SK-N-SH (cell line): ENCODE measurements around the gene DLG2. TPM values are rescaled to one million over a fixed set of nuclear protein-coding genes. Genes with fewer than 3 reads are reported as not detected.
"Not testable (repeated sequence)": the region's sequence is repeated elsewhere in the genome, so short reads cannot be mapped to it uniquely, and the experiment has no call there.

ENCODE experiments used
- CTCF ChIA-PET: fragments of 300-600, 350-600 bp; formaldehyde crosslinking; extraction: SDS; loops from one replicate; lab custom pipeline; 2021; lab: Yijun Ruan, JAX
- POLR2A ChIA-PET: fragments of 350-600 bp; sonication (Branson Sonifier 250); formaldehyde crosslinking; extraction: SDS; loops from one replicate; lab custom pipeline; 2020; ENCODE audit warnings: antibody characterized with exemption, inconsistent platforms; lab: Yijun Ruan, JAX
- DNase-seq: peaks from one replicate; pipeline ENCODE4 v3.0.0; 2012
- H2AFZ ChIP-seq: fragments of 200-600 bp; sonication (generic); 2 replicates; pipeline ENCODE4 v1.8.1; 2016; ENCODE audit warnings: antibody characterized with exemption, mild to moderate bottlenecking, low read depth
- H3F3A ChIP-seq: fragments of 200-600 bp; sonication (generic); replicated peaks from 2 replicates; pipeline ENCODE3; 2016; ENCODE audit warnings: antibody characterized with exemption, mild to moderate bottlenecking; ENCODE audit not compliant: insufficient read depth
- H3K27ac ChIP-seq, 2 experiments: fragments of 200-500 bp in 1 of 2; fragments of 200-600 bp in 1 of 2; sonication (Bioruptor generic) in 1 of 2; sonication (generic), shearing (Covaris generic) in 1 of 2; 2 replicates each; pipeline versions ENCODE4 v1.5.1 to v1.6.1; 2014 to 2016; ENCODE audit warnings: low read depth in 2 of 2, inconsistent platforms in 1 of 2, low read length in 1 of 2, mild to moderate bottlenecking in 1 of 2, mixed read lengths in 1 of 2
- H3K27me3 ChIP-seq: fragments of 200-600 bp; sonication (generic), shearing (Covaris generic); 2 replicates; pipeline ENCODE4 v1.6.1; 2016; ENCODE audit warnings: mixed run types; ENCODE audit not compliant: insufficient read depth
- H3K36me3 ChIP-seq, 2 experiments: fragments of 200-500 bp in 1 of 2; fragments of 200-600 bp in 1 of 2; sonication (Bioruptor generic) in 1 of 2; sonication (generic) in 1 of 2; replicated peaks in 1 of 2; 2 replicates each; pipeline versions ENCODE3 to v1.5.1; 2014 to 2016; ENCODE audit warnings: low read length in 1 of 2, mild to moderate bottlenecking in 1 of 2; ENCODE audit not compliant: insufficient read depth in 2 of 2, control insufficient read depth in 1 of 2
- H3K4me1 ChIP-seq, 2 experiments: fragments of 200-500 bp in 1 of 2; fragments of 200-600 bp in 1 of 2; sonication (Bioruptor generic) in 1 of 2; sonication (generic), shearing (Covaris generic) in 1 of 2; 2 replicates each; pipeline versions ENCODE4 v1.5.1 to v1.6.1; 2014 to 2016; ENCODE audit warnings: low read depth in 1 of 2, low read length in 1 of 2, mixed run types in 1 of 2; ENCODE audit not compliant: insufficient read depth in 2 of 2, control insufficient read depth in 1 of 2
- H3K4me2 ChIP-seq: fragments of 200-600 bp; sonication (generic), shearing (Covaris generic); 2 replicates; pipeline ENCODE4 v1.6.1; 2017; ENCODE audit warnings: mixed run types
- H3K4me3 ChIP-seq, 2 experiments: fragments of 200-500 bp in 1 of 2; fragments of 200-600 bp in 1 of 2; sonication (Bioruptor generic) in 1 of 2; sonication (generic), shearing (Covaris generic) in 1 of 2; 2 replicates each; pipeline versions ENCODE4 v1.5.1 to v1.8.1; 2014 to 2016; ENCODE audit warnings: low read depth in 2 of 2, inconsistent platforms in 1 of 2, low read length in 1 of 2, mild to moderate bottlenecking in 1 of 2, mixed read lengths in 1 of 2, moderate library complexity in 1 of 2
- H3K79me2 ChIP-seq: fragments of 200-600 bp; sonication (generic); 2 replicates; pipeline ENCODE4 v1.8.1; 2017; ENCODE audit warnings: mild to moderate bottlenecking; ENCODE audit not compliant: insufficient read depth
- H3K9ac ChIP-seq: fragments of 200-600 bp; sonication (generic); 2 replicates; pipeline ENCODE4 v1.6.1; 2017; ENCODE audit warnings: mixed run types
- H3K9me2 ChIP-seq: fragments of 200-600 bp; sonication (generic); 2 replicates; pipeline ENCODE4 v1.6.1; 2017; ENCODE audit warnings: mixed run types
- H3K9me3 ChIP-seq: fragments of 200-600 bp; sonication (generic); 2 replicates; pipeline ENCODE4 v1.6.1; 2017; ENCODE audit warnings: mixed run types, mild to moderate bottlenecking, moderate library complexity
- H4K20me1 ChIP-seq: fragments of 200-600 bp; sonication (generic); 2 replicates; pipeline ENCODE4 v1.6.1; 2017; ENCODE audit warnings: mild to moderate bottlenecking, mixed run types; ENCODE audit not compliant: insufficient read depth
- EP300 ChIP-seq, 2 experiments: IDR thresholded peaks; 2 replicates each; pipeline versions ENCODE4 v1.4.0 to v1.6.1; 2012; ENCODE audit warnings: borderline replicate concordance in 1 of 2, low read depth in 1 of 2, low read length in 1 of 2
- EZH2phosphoT487 ChIP-seq: fragments of 200-600 bp; sonication (generic); IDR thresholded peaks from 2 replicates; pipeline ENCODE4 v1.6.1; 2017; ENCODE audit warnings: low read depth, mixed run types, mild to moderate bottlenecking, antibody characterized with exemption, moderate library complexity, borderline replicate concordance
- FOSL2 ChIP-seq: IDR thresholded peaks from 2 replicates; pipeline ENCODE4 v1.4.0; 2012; ENCODE audit warnings: low read depth, mild to moderate bottlenecking, moderate library complexity, borderline replicate concordance
- FOXM1 ChIP-seq: IDR thresholded peaks from 2 replicates; pipeline ENCODE4 v1.4.0; 2012; ENCODE audit warnings: low read depth, mild to moderate bottlenecking
- JUND ChIP-seq: IDR thresholded peaks from 2 replicates; pipeline ENCODE4 v1.4.0; 2012
- MEF2A ChIP-seq: IDR thresholded peaks from 2 replicates; pipeline ENCODE4 v1.4.0; 2012; ENCODE audit warnings: low read depth, borderline replicate concordance
- POLR2AphosphoS5 ChIP-seq: IDR thresholded peaks from 2 replicates; pipeline ENCODE4 v1.6.1; 2012; ENCODE audit warnings: low read depth, low read length
- RAD21 ChIP-seq: IDR thresholded peaks from 2 replicates; pipeline ENCODE4 v1.6.1; 2012; ENCODE audit warnings: mild to moderate bottlenecking, low read length
- RCOR1 ChIP-seq: fragments of 150-350 bp; IDR thresholded peaks from 2 replicates; pipeline ENCODE4 v1.6.1; 2017; ENCODE audit warnings: antibody characterized with exemption, low read length
- SMC3 ChIP-seq: IDR thresholded peaks from 2 replicates; pipeline ENCODE4 v1.6.1; 2012; ENCODE audit warnings: low read depth, low read length, improper control_type of control experiment
- TAF1 ChIP-seq: IDR thresholded peaks from 2 replicates; pipeline ENCODE4 v1.6.1; 2012; ENCODE audit warnings: low read depth, mild to moderate bottlenecking, low read length, moderate library complexity, borderline replicate concordance
- TEAD4 ChIP-seq: IDR thresholded peaks from 2 replicates; pipeline ENCODE4 v1.4.0; 2012; ENCODE audit warnings: mild to moderate bottlenecking, borderline replicate concordance; ENCODE audit not compliant: insufficient read depth
- WGBS: methylation state at CpG from one replicate; pipeline ENCODE4 v1.1.6; 2017; ENCODE audit warnings: low lambda C conversion rate; 5-methylcytosine and 5-hydroxymethylcytosine counted together
- polyA plus RNA-seq, 3 experiments: library from polyadenylated mRNA; depleted of rRNA; stranded (reverse); fragments of >200 nt; gene quantifications; 2 replicates each; pipeline ENCODE4 v1.2.3, GENCODE V29; 2012
- TF ChIP-seq, protein P1 (sequence below): IDR thresholded peaks from 2 replicates; pipeline ENCODE4 v1.4.0; 2012; ENCODE audit warnings: low read depth, borderline replicate concordance
- TF ChIP-seq, protein P2 (sequence below): IDR thresholded peaks from 2 replicates; pipeline ENCODE4 v1.4.0; 2012; ENCODE audit warnings: low read depth
- TF ChIP-seq, protein P3 (sequence below): IDR thresholded peaks from 2 replicates; pipeline ENCODE4; 2012
- TF ChIP-seq, protein P4 (sequence below): IDR thresholded peaks from 2 replicates; pipeline ENCODE4 v1.6.1; 2012; ENCODE audit warnings: mild to moderate bottlenecking, low read depth, low read length, moderate library complexity
- TF ChIP-seq, protein P5 (sequence below): fragments of 150-350 bp; IDR thresholded peaks from 2 replicates; pipeline ENCODE4 v1.6.1; 2017; ENCODE audit warnings: antibody characterized with exemption, low read length, low read depth, borderline replicate concordance
- TF ChIP-seq, protein P6 (sequence below): fragments of 200-600 bp; sonication (generic); IDR thresholded peaks from 2 replicates; pipeline ENCODE4 v1.6.1; 2017; ENCODE audit warnings: antibody characterized with exemption, mild to moderate bottlenecking, moderate library complexity
- TF ChIP-seq, protein P7 (sequence below): IDR thresholded peaks from 2 replicates; pipeline ENCODE4 v1.4.0; 2012; ENCODE audit warnings: low read depth, borderline replicate concordance

Gene DLG2
- polyA plus RNA-seq, 1 of the 3 experiments (the other 2 are of a cell fraction), result 0.21 TPM

DNA sequence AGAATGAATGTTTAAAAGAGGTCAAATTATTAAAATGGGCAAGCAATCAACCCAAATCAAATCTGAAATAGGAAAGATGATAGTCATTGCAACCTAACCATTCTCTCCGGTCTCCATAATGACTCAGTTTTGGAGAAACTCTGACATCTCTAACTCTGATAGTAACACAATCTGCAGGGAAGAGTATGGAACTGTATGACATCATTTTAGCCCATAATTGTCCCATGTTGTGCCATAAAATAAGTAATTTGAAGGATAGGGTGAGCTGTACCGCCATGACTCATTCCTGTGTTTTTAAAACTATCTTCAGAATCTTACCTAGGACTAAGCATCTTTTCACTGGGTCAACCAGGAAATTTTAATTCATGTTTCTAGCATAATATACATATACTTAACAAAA, 350.8 kb downstream of the DLG2 start:
- POLR2A ChIA-PET, result no interaction called here
- TF ChIP-seq JUND (no peak), TEAD4 (no peak), EZH2phosphoT487 (no peak), MEF2A (no peak), FOSL2 (no peak), EP300 (IDR thresholded peaks at IDR 0.05; ENCODE audit: borderline replicate concordance in 1 of 2, low read depth in 1 of 2, low read length in 1 of 2) (no peak), FOXM1 (no peak), RCOR1 (no peak), RAD21 (no peak), SMC3 (no peak), POLR2AphosphoS5 (no peak), TAF1 (no peak)
- TF ChIP-seq, protein P1, sequence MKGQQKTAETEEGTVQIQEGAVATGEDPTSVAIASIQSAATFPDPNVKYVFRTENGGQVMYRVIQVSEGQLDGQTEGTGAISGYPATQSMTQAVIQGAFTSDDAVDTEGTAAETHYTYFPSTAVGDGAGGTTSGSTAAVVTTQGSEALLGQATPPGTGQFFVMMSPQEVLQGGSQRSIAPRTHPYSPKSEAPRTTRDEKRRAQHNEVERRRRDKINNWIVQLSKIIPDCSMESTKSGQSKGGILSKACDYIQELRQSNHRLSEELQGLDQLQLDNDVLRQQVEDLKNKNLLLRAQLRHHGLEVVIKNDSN, result no peak
- TF ChIP-seq, protein P2, sequence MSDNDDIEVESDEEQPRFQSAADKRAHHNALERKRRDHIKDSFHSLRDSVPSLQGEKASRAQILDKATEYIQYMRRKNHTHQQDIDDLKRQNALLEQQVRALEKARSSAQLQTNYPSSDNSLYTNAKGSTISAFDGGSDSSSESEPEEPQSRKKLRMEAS, result no peak
- TF ChIP-seq, protein P3, sequence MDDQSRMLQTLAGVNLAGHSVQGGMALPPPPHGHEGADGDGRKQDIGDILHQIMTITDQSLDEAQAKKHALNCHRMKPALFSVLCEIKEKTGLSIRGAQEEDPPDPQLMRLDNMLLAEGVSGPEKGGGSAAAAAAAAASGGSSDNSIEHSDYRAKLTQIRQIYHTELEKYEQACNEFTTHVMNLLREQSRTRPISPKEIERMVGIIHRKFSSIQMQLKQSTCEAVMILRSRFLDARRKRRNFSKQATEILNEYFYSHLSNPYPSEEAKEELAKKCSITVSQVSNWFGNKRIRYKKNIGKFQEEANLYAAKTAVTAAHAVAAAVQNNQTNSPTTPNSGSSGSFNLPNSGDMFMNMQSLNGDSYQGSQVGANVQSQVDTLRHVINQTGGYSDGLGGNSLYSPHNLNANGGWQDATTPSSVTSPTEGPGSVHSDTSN, result no peak
- TF ChIP-seq, protein P4, sequence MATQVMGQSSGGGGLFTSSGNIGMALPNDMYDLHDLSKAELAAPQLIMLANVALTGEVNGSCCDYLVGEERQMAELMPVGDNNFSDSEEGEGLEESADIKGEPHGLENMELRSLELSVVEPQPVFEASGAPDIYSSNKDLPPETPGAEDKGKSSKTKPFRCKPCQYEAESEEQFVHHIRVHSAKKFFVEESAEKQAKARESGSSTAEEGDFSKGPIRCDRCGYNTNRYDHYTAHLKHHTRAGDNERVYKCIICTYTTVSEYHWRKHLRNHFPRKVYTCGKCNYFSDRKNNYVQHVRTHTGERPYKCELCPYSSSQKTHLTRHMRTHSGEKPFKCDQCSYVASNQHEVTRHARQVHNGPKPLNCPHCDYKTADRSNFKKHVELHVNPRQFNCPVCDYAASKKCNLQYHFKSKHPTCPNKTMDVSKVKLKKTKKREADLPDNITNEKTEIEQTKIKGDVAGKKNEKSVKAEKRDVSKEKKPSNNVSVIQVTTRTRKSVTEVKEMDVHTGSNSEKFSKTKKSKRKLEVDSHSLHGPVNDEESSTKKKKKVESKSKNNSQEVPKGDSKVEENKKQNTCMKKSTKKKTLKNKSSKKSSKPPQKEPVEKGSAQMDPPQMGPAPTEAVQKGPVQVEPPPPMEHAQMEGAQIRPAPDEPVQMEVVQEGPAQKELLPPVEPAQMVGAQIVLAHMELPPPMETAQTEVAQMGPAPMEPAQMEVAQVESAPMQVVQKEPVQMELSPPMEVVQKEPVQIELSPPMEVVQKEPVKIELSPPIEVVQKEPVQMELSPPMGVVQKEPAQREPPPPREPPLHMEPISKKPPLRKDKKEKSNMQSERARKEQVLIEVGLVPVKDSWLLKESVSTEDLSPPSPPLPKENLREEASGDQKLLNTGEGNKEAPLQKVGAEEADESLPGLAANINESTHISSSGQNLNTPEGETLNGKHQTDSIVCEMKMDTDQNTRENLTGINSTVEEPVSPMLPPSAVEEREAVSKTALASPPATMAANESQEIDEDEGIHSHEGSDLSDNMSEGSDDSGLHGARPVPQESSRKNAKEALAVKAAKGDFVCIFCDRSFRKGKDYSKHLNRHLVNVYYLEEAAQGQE, result no peak
- TF ChIP-seq, protein P5, sequence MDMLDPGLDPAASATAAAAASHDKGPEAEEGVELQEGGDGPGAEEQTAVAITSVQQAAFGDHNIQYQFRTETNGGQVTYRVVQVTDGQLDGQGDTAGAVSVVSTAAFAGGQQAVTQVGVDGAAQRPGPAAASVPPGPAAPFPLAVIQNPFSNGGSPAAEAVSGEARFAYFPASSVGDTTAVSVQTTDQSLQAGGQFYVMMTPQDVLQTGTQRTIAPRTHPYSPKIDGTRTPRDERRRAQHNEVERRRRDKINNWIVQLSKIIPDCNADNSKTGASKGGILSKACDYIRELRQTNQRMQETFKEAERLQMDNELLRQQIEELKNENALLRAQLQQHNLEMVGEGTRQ, result no peak
- TF ChIP-seq, protein P6, sequence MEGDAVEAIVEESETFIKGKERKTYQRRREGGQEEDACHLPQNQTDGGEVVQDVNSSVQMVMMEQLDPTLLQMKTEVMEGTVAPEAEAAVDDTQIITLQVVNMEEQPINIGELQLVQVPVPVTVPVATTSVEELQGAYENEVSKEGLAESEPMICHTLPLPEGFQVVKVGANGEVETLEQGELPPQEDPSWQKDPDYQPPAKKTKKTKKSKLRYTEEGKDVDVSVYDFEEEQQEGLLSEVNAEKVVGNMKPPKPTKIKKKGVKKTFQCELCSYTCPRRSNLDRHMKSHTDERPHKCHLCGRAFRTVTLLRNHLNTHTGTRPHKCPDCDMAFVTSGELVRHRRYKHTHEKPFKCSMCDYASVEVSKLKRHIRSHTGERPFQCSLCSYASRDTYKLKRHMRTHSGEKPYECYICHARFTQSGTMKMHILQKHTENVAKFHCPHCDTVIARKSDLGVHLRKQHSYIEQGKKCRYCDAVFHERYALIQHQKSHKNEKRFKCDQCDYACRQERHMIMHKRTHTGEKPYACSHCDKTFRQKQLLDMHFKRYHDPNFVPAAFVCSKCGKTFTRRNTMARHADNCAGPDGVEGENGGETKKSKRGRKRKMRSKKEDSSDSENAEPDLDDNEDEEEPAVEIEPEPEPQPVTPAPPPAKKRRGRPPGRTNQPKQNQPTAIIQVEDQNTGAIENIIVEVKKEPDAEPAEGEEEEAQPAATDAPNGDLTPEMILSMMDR, result no peak
- TF ChIP-seq, protein P7, sequence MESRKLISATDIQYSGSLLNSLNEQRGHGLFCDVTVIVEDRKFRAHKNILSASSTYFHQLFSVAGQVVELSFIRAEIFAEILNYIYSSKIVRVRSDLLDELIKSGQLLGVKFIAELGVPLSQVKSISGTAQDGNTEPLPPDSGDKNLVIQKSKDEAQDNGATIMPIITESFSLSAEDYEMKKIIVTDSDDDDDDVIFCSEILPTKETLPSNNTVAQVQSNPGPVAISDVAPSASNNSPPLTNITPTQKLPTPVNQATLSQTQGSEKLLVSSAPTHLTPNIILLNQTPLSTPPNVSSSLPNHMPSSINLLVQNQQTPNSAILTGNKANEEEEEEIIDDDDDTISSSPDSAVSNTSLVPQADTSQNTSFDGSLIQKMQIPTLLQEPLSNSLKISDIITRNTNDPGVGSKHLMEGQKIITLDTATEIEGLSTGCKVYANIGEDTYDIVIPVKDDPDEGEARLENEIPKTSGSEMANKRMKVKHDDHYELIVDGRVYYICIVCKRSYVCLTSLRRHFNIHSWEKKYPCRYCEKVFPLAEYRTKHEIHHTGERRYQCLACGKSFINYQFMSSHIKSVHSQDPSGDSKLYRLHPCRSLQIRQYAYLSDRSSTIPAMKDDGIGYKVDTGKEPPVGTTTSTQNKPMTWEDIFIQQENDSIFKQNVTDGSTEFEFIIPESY, result no peak
- no peak for DNase-seq

DNA sequence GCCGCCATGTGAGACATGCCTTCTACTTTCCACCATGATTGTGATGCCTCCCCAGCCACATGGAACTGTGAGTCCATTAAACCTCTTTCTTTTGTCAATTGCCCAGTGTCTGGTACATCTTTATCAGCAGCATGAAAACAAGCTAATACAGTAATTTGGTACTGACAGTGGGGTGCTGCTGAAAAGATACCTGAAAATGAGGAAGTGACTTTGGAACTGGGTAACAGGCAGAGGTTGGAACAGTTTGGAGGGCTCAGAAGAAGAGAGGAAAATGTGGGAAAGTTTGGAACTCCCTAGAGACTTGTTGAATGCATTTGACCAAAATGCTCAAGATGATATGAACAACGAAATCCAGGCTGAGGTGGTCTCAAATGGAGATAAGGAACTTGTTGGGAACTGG, 356.8 kb downstream of the DLG2 start:
- H3K4me1 ChIP-seq, H3K79me2 ChIP-seq, H3K4me2 ChIP-seq, H3K4me3 ChIP-seq, H3K27ac ChIP-seq, CTCF ChIA-PET, H3K9me3 ChIP-seq, POLR2A ChIA-PET, DNase-seq, H3K36me3 ChIP-seq, H3F3A ChIP-seq, H3K9me2 ChIP-seq, H2AFZ ChIP-seq, H3K9ac ChIP-seq, H4K20me1 ChIP-seq, H3K27me3 ChIP-seq: not testable (repeated sequence)
- 11% methylated on average over 2 of the region's 2 CpGs for WGBS

More for the DNA sequence above, 350.8 kb downstream of the DLG2 start:
- Histone ChIP-seq H3K9ac (no peak overlapping the region), H3K79me2 (no peaks in the 10 kb centered on the region), H3K4me2 (no peak overlapping the region), H3K9me3 (no peaks in the 10 kb centered on the region), H3K9me2 (no peaks in the 10 kb centered on the region), H3K27ac (no peak overlapping the region), H3K27me3 (no peaks in the 10 kb centered on the region), H3F3A (no peaks in the 10 kb centered on the region), H2AFZ (no peak overlapping the region), H3K4me1 (no peaks in the 10 kb centered on the region), H4K20me1 (no peaks in the 10 kb centered on the region), H3K36me3 (no peaks in the 10 kb centered on the region), H3K4me3 (no peak overlapping the region)
- 2% methylated on average over 2 of the region's 2 CpGs for WGBS
- CTCF ChIA-PET, result interaction anchor here (1.1 kb wide), 1 partner anchor 10 kb away, joined by 3 read pairs; no protein-coding TSS in a partner anchor
